GM12878 (cell line): ENCODE data around the gene ACBD7. TPM values are rescaled to one million over a fixed set of nuclear protein-coding genes. Genes with fewer than 3 reads are reported as not detected.
A peak's percentile ranks its signal among the peaks of the same experiment; 100 is the strongest.

Experiments
- ATAC-seq: fragments of 200-7000 bp; cut with Tn5 transposase; 3 replicates; pipeline ENCODE4 v1.9.1; 2020; ENCODE audit warnings: mild to moderate bottlenecking, moderate library complexity
- BruUV-seq: library from RNA; stranded (reverse); fragments of 400-500 nt; replicated peaks from 2 replicates; lab custom pipeline; 2021; lab: Mats Ljungman, UMichigan
- CTCF ChIA-PET: fragments of 300-600 bp; sonication (Branson Sonifier 250); formaldehyde crosslinking; extraction: SDS; loops from one replicate; lab custom pipeline; 2021; ENCODE audit warnings: inconsistent platforms; lab: Yijun Ruan, JAX
- POLR2A ChIA-PET: fragments of 350-600 bp; formaldehyde crosslinking; extraction: SDS; loops from one replicate; lab custom pipeline; 2021; ENCODE audit warnings: inconsistent platforms; lab: Charles Lee
- RAD21 ChIA-PET: fragments of 300-600 bp; sonication (Branson Sonifier 250); formaldehyde crosslinking; loops from one replicate; lab custom pipeline; 2023; ENCODE audit warnings: antibody characterized with exemption; ENCODE audit not compliant: unreplicated experiment; lab: Charles Lee
- SMC1A ChIA-PET: fragments of 300-600 bp; sonication (Branson Sonifier 250); formaldehyde crosslinking; loops from one replicate; lab custom pipeline; 2023; ENCODE audit not compliant: unreplicated experiment, uncharacterized antibody; lab: Charles Lee
- DNase-seq: peaks from one replicate; pipeline ENCODE4 v3.0.0-alpha.2; 2011; ENCODE audit warnings: low read depth, low spot score
- FAIRE-seq: peaks from 3 replicates; lab custom pipeline; 2011; peaks lifted over from hg19 to GRCh38; lab: Jason Lieb, UNC
- H2AFZ ChIP-seq: 2 replicates; pipeline ENCODE4 v1.6.0; 2011; ENCODE audit warnings: low read depth, low read length, control low read depth; ENCODE audit not compliant: control insufficient read depth
- H3K27ac ChIP-seq: 2 replicates; pipeline ENCODE4 v1.5.1; 2011; ENCODE audit warnings: control low read depth; ENCODE audit not compliant: control insufficient read depth, insufficient read depth
- H3K27me3 ChIP-seq, 2 experiments: replicated peaks in 1 of 2; 2 replicates each; pipeline versions ENCODE4 v1.6.0 to v1.6.1; 2011; ENCODE audit warnings: low read length in 1 of 2; ENCODE audit not compliant: control insufficient read depth in 2 of 2, insufficient read depth in 2 of 2
- H3K36me3 ChIP-seq, 2 experiments: 2 replicates each; pipeline ENCODE4 v1.5.1; 2011; ENCODE audit warnings: low read length in 1 of 2; ENCODE audit not compliant: control insufficient read depth in 2 of 2, insufficient read depth in 2 of 2
- H3K4me1 ChIP-seq: 2 replicates; pipeline ENCODE4 v1.6.1; 2011; ENCODE audit warnings: mild to moderate bottlenecking, low read length, moderate library complexity, mixed read lengths; ENCODE audit not compliant: control insufficient read depth, insufficient read depth
- H3K4me2 ChIP-seq: 2 replicates; pipeline ENCODE4 v1.6.0; 2011; ENCODE audit warnings: control low read depth; ENCODE audit not compliant: control insufficient read depth, insufficient read depth
- H3K4me3 ChIP-seq: fragments of 200-600 bp; sonication (generic); 2 replicates; pipeline ENCODE4 v1.5.1; 2016
- H3K79me2 ChIP-seq: 2 replicates; pipeline ENCODE4 v1.6.0; 2011; ENCODE audit warnings: low read length; ENCODE audit not compliant: control insufficient read depth, insufficient read depth
- H3K9ac ChIP-seq: 2 replicates; pipeline ENCODE4 v1.8.0; 2011; ENCODE audit warnings: low read length, control low read depth, mixed read lengths; ENCODE audit not compliant: control insufficient read depth, insufficient read depth
- H3K9me3 ChIP-seq: replicated peaks from 3 replicates; pipeline ENCODE4 v1.5.1; 2011; ENCODE audit warnings: mild to moderate bottlenecking, low read length; ENCODE audit not compliant: control insufficient read depth, insufficient read depth
- H4K20me1 ChIP-seq: 2 replicates; pipeline ENCODE4 v1.6.0; 2011; ENCODE audit not compliant: control insufficient read depth, insufficient read depth
- ATF7 ChIP-seq: fragments of 450-650 bp; IDR thresholded peaks from 2 replicates; pipeline ENCODE4 v1.6.1; 2016; ENCODE audit warnings: low read depth, mild to moderate bottlenecking
- MYB ChIP-seq: fragments of 150-350 bp; IDR thresholded peaks from 2 replicates; pipeline ENCODE4 v1.6.1; 2014; ENCODE audit warnings: mild to moderate bottlenecking, low read depth, low read length, borderline replicate concordance
- WGBS: methylation state at CpG from one replicate; pipeline ENCODE4 v1.1.6; 2016; ENCODE audit warnings: low lambda C conversion rate; ENCODE audit not compliant: insufficient replicate concordance, insufficient coverage; ENCODE audit errors: missing lambda C conversion rate; 5-methylcytosine and 5-hydroxymethylcytosine counted together
- in situ Hi-C: fragments of 300-500 bp; cut with MboI; formaldehyde crosslinking; loops from 9 replicates; pipeline ENCODE4 v1.14.3; 2018; ENCODE audit warnings: mixed read lengths
- intact Hi-C: fragments of 100-400 bp; cut with micrococcal nuclease; formaldehyde crosslinking; loops from one replicate; pipeline ENCODE4 v1.14.2; 2022; ENCODE audit not compliant: unreplicated experiment
- polyA plus RNA-seq, 11 experiments: library from polyadenylated mRNA; depleted of rRNA in 4 of 11; unstranded in 6 of 11; stranded (reverse) in 5 of 11; fragments of >200 nt; fragmentation: Nextera tagmentation in 4 of 11; fragmentation: Illumina TruSeq in 1 of 11; extraction: Ambion mirVana in 4 of 11; extraction: Trizol in 1 of 11; gene quantifications; 1 replicate in 1 of 11; 2 replicates in 10 of 11; pipeline versions ENCODE4 v1.2.1 to v1.2.3, GENCODE V29; 2011 to 2016; ENCODE audit warnings: inconsistent platforms in 2 of 11, missing spikeins in 2 of 11, low read depth in 1 of 11
- total RNA-seq, 4 experiments: library from RNA; depleted of rRNA in 3 of 4; stranded (reverse); fragments of >200 nt in 3 of 4; fragmentation: Illumina TruSeq in 1 of 4; extraction: Trizol in 1 of 4; gene quantifications; 2 replicates each; pipeline versions ENCODE4 v1.2.1 to v1.2.3, GENCODE V29; 2013 to 2021
- TF ChIP-seq, protein P1 (sequence below): fragments of 450-650 bp; IDR thresholded peaks from 2 replicates; pipeline ENCODE4 v1.6.1; 2017; ENCODE audit warnings: mild to moderate bottlenecking

Gene ACBD7
- total and polyA plus RNA-seq, 10 of the 15 experiments (the other 5 are each of a cell fraction or from before 2014, with no cell fraction given), result 0.04 to 0.74 (median 0.36) TPM

DNA sequence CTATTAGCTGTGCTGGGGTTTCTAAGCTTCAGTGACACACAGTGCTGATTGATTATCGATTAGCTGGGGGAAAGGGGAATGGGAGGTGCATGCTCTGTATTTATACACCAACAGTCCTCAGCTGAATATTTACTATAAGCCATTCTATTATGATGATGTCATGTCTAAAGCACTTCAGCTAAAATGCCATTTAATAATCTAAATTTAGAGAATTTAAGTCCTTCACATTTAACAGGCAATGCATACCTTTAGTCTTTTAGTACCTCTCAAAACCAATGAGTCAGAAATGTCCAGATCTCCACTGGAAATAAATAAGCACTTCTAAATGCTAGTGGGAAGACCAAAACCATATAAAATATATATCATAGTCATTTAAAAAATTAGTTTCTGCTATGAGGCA is 33.1 kb upstream of the ACBD7 start:
- Histone ChIP-seq H2AFZ (no peak overlapping the region), H3K4me3 (no peak overlapping the region), H3K4me2 (no peak overlapping the region), H4K20me1 (no peaks in the 10 kb centered on the region), H3K4me1 (peaks cover 17% of the 10 kb centered on the region), H3K9me3 (peaks cover 2% of the 10 kb centered on the region; the same call in 1 of the 3 replicates), H3K79me2 (no peaks in the 10 kb centered on the region), H3K27me3 (no peaks in the 10 kb centered on the region), H3K9ac (no peak overlapping the region), H3K27ac (peak overlapping the region; percentile 85; the same call in 1 of the 2 replicates), H3K36me3 (peaks cover 0 to 2% of the 10 kb centered on the region in 2 experiments; a peak in 3 of 4 replicates)
- ChIA-PET RAD21 (interaction anchor here (2.1 to 4.0 kb wide), 3 partner anchors 15 to 46 kb away, joined by 6 to 48 read pairs (median 39); partner anchors contain the start of gene NMT2), CTCF (interaction anchor here (1.0 to 4.8 kb wide), 6 partner anchors 12 to 59 kb away, joined by 3 to 40 read pairs (median 14); partner anchors contain the start of gene NMT2), SMC1A (interaction anchor here (0.7 to 9.1 kb wide), 8 partner anchors 8 to 169 kb away, joined by 3 to 127 read pairs (median 8); partner anchors contain the start of genes NMT2 and RPP38), POLR2A (interaction anchor here (0.7 to 1.9 kb wide), 3 partner anchors 20 to 47 kb away, joined by 3 to 13 read pairs (median 4); partner anchors contain the start of gene NMT2)
- in situ Hi-C loops, result no loop called here
- intact Hi-C loops, result no loop called here
- FAIRE-seq (no peak), ATAC-seq (no peak), DNase-seq (no peak)
- TF ChIP-seq ATF7, result peak; percentile 67
- TF ChIP-seq, protein P1, sequence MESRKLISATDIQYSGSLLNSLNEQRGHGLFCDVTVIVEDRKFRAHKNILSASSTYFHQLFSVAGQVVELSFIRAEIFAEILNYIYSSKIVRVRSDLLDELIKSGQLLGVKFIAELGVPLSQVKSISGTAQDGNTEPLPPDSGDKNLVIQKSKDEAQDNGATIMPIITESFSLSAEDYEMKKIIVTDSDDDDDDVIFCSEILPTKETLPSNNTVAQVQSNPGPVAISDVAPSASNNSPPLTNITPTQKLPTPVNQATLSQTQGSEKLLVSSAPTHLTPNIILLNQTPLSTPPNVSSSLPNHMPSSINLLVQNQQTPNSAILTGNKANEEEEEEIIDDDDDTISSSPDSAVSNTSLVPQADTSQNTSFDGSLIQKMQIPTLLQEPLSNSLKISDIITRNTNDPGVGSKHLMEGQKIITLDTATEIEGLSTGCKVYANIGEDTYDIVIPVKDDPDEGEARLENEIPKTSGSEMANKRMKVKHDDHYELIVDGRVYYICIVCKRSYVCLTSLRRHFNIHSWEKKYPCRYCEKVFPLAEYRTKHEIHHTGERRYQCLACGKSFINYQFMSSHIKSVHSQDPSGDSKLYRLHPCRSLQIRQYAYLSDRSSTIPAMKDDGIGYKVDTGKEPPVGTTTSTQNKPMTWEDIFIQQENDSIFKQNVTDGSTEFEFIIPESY, result no peak
- TSS peak; percentile 31 for BruUV-seq
- 100% methylated on average over 1 of the region's 1 CpG for WGBS

DNA sequence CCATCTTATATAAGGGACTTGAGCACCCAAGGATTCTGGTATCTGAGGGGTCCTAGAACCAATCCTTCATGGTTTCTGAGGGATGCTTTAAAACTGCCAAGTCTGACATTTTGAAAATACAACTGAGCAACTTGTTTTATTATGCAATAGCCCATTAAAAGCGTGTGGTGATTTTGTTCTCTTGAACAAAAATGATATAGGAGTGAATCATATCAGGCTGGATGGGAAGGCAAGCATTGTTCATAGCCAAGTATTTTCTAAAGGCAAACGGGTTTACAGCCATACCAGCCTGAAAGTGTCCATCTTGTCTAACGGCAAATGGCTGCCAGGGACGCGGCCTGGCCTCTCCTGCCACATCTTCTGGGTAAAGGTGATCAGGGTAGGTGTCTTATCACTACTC is 31.9 kb upstream of the ACBD7 start:
- Histone ChIP-seq H3K4me3 (no peak overlapping the region), H3K4me1 (peaks cover 17% of the 10 kb centered on the region), H2AFZ (no peak overlapping the region), H3K27me3 (no peaks in the 10 kb centered on the region), H3K79me2 (no peaks in the 10 kb centered on the region), H3K4me2 (no peak overlapping the region), H3K9me3 (peaks cover 2% of the 10 kb centered on the region; the same call in 1 of the 3 replicates), H3K36me3 (no peaks in the 10 kb centered on the region), H3K27ac (no peak overlapping the region), H4K20me1 (no peaks in the 10 kb centered on the region), H3K9ac (no peak overlapping the region)
- ChIA-PET SMC1A (interaction anchor here (0.7 to 9.1 kb wide), 3 partner anchors 20 to 451 kb away, joined by 3 to 127 read pairs (median 36); partner anchors contain the start of gene NMT2), RAD21 (interaction anchor here (2.1 kb wide), 1 partner anchor 14 kb away, joined by 6 read pairs; no protein-coding TSS in a partner anchor), POLR2A (no interaction called here), CTCF (interaction anchor here (1.0 to 4.8 kb wide), 2 partner anchors 14 to 21 kb away, joined by 3 to 20 read pairs; no protein-coding TSS in a partner anchor)
- in situ Hi-C loops (no loop called here), intact Hi-C loops (no loop called here)
- ATAC-seq (no peak), DNase-seq (no peak), FAIRE-seq (no peak)
- BruUV-seq, result no TSS peak
- WGBS, result 96% methylated on average over 5 of the region's 5 CpGs
- TF ChIP-seq MYB, result no peak
